HCT116 (cell line): ENCODE results near the gene ATP5F1D.

Source experiments
- CBX3 ChIP-seq: IDR thresholded peaks from 2 replicates; pipeline ENCODE4 v1.6.1; 2012; ENCODE audit warnings: low read depth
- CEBPB ChIP-seq: IDR thresholded peaks from 2 replicates; pipeline ENCODE4 v1.6.1; 2012; ENCODE audit warnings: low read depth
- CTCF ChIP-seq, 3 experiments: fragments of 200-600 bp in 1 of 3; sonication (generic) in 1 of 3; IDR thresholded peaks in 2 of 3; conservative IDR thresholded peaks in 1 of 3; 2 replicates each; pipeline ENCODE4 v1.5.1; 2012 to 2017; ENCODE audit warnings: low read depth in 2 of 3, low read length in 2 of 3, antibody characterized with exemption in 1 of 3, borderline replicate concordance in 1 of 3, control low read depth in 1 of 3, mild to moderate bottlenecking in 1 of 3, mixed read lengths in 1 of 3, mixed run types in 1 of 3, moderate library complexity in 1 of 3; ENCODE audit not compliant: insufficient read depth in 1 of 3
- EZH2 ChIP-seq: fragments of 200-600 bp; sonication (generic); IDR thresholded peaks from 2 replicates; pipeline ENCODE4 v1.6.1; 2017; ENCODE audit warnings: antibody characterized with exemption, mixed run types
- EZH2phosphoT487 ChIP-seq: fragments of 200-600 bp; IDR thresholded peaks from 2 replicates; pipeline ENCODE4 v1.6.1; 2018; ENCODE audit warnings: antibody characterized with exemption, borderline replicate concordance
- JUND ChIP-seq: IDR thresholded peaks from 2 replicates; pipeline ENCODE4 v1.6.1; 2012
- MAX ChIP-seq: IDR thresholded peaks from 2 replicates; pipeline ENCODE4 v1.6.1; 2012
- POLR2A ChIP-seq: IDR thresholded peaks from 2 replicates; pipeline ENCODE4 v1.7.0; 2011; ENCODE audit warnings: borderline replicate concordance; ENCODE audit not compliant: insufficient read depth, insufficient read length; ENCODE audit errors: extremely low read depth
- POLR2AphosphoS5 ChIP-seq: IDR thresholded peaks from 2 replicates; pipeline ENCODE4 v1.6.1; 2011; ENCODE audit warnings: mild to moderate bottlenecking, low read depth, low read length, moderate library complexity
- RAD21 ChIP-seq: IDR thresholded peaks from 2 replicates; pipeline ENCODE4 v1.6.1; 2012; ENCODE audit warnings: low read depth, mild to moderate bottlenecking
- REST ChIP-seq: IDR thresholded peaks from 2 replicates; pipeline ENCODE4 v1.6.1; 2012; ENCODE audit warnings: low read depth
- ZBTB33 ChIP-seq: IDR thresholded peaks from 2 replicates; pipeline ENCODE4 v1.6.1; 2011; ENCODE audit warnings: mild to moderate bottlenecking, low read length, moderate library complexity; ENCODE audit not compliant: insufficient replicate concordance; ENCODE audit errors: extremely low read depth
- ZNF274 ChIP-seq: fragments of 200-500 bp; sonication (Bioruptor generic); IDR thresholded peaks from 2 replicates; pipeline ENCODE4 v1.6.1; 2014; ENCODE audit warnings: mild to moderate bottlenecking, low read depth, low read length, inconsistent platforms

- no peak for TF ChIP-seq CTCF (IDR thresholded peaks at IDR 0.05 in 2 of 3, conservative IDR thresholded peaks at IDR 0.05 in 1 of 3; ENCODE audit: borderline replicate concordance in 1 of 3, insufficient read depth in 1 of 3, low read depth in 2 of 3, low read length in 2 of 3)
- TF ChIP-seq POLR2AphosphoS5 = no peak
- TF ChIP-seq EZH2phosphoT487 = no peak
- no peak for TF ChIP-seq CEBPB
- no peak for TF ChIP-seq MAX
- TF ChIP-seq CBX3 = no peak
- no peak for TF ChIP-seq JUND
- no peak for TF ChIP-seq RAD21
- TF ChIP-seq REST = no peak
- TF ChIP-seq ZBTB33 = no peak
- no peak for TF ChIP-seq POLR2A
- no peak for TF ChIP-seq ZNF274
- no peak for TF ChIP-seq EZH2
These were observed 35.1 kb downstream of the ATP5F1D start for GRCh38 chr19:1276628-1277022.
